ENCODE results near the gene GRM8.

GRM8 gene

DNA sequence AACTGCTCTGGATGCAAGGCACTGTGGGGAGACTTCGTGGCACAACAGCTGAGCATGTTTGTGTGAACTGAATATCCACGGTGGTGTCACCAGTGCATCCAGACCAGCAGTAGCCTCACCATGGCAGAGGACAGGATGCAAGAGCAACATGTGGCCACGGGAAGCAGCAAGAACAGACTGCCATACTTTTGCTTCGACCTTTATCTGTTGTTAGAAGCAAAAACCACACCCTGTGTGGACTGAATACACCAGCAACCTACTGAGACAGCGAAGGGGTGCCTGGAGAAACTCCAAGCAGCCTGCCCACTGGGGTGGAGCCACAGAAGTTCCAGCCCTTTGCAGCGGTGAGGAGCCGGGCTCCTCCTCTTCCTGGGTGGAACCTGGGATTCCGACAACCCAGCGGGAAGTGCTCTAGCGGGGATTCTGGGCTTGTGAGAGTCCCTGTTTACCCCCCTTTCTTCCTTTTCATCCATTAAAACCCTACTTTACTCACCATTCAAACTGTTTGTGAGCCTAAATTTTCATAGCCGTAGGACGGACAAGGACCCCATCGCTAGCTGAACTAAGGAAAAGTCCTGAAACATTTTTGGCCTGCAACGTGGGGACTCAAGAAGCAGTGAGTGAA is 584.9 kb downstream of the GRM8 start:
- TF ChIP-seq ZNF565 (CRISPR knock-in tag; conservative IDR thresholded peaks at IDR 0.05; ENCODE audit: low read depth), result no peak
- no peak for TF ChIP-seq ARNTL (CRISPR knock-in tag; IDR thresholded peaks at IDR 0.05; ENCODE audit: borderline replicate concordance, low read depth)
- no peak for TF ChIP-seq RARB (CRISPR knock-in tag; IDR thresholded peaks at IDR 0.05)
- TF ChIP-seq, protein P1, sequence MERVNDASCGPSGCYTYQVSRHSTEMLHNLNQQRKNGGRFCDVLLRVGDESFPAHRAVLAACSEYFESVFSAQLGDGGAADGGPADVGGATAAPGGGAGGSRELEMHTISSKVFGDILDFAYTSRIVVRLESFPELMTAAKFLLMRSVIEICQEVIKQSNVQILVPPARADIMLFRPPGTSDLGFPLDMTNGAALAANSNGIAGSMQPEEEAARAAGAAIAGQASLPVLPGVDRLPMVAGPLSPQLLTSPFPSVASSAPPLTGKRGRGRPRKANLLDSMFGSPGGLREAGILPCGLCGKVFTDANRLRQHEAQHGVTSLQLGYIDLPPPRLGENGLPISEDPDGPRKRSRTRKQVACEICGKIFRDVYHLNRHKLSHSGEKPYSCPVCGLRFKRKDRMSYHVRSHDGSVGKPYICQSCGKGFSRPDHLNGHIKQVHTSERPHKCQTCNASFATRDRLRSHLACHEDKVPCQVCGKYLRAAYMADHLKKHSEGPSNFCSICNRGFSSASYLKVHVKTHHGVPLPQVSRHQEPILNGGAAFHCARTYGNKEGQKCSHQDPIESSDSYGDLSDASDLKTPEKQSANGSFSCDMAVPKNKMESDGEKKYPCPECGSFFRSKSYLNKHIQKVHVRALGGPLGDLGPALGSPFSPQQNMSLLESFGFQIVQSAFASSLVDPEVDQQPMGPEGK (CRISPR knock-in tag; IDR thresholded peaks at IDR 0.05; ENCODE audit: borderline replicate concordance), result no peak
- TF ChIP-seq PPARA (CRISPR knock-in tag; IDR thresholded peaks at IDR 0.05; ENCODE audit: borderline replicate concordance), result no peak
- no peak for TF ChIP-seq CREB5 (CRISPR knock-in tag; IDR thresholded peaks at IDR 0.05; ENCODE audit: low read depth)
- TF ChIP-seq ZFP30 (CRISPR knock-in tag; IDR thresholded peaks at IDR 0.05), result no peak
- no peak for TF ChIP-seq TCF4 (CRISPR knock-in tag; IDR thresholded peaks at IDR 0.05; ENCODE audit: borderline replicate concordance)
- no peak for TF ChIP-seq ZNF8 (CRISPR knock-in tag; IDR thresholded peaks at IDR 0.05)
- no peak for TF ChIP-seq TOX (CRISPR knock-in tag; IDR thresholded peaks at IDR 0.05; ENCODE audit: borderline replicate concordance)
- TF ChIP-seq SNAI2 (CRISPR knock-in tag; IDR thresholded peaks at IDR 0.05), result no peak
- TF ChIP-seq BACH2 (CRISPR knock-in tag; IDR thresholded peaks at IDR 0.05; ENCODE audit: borderline replicate concordance), result no peak
- TF ChIP-seq ESRRG (CRISPR knock-in tag; IDR thresholded peaks at IDR 0.05), result no peak
- TF ChIP-seq GLIS3 (CRISPR knock-in tag; IDR thresholded peaks at IDR 0.05), result no peak
- no peak for ATAC-seq

GRCh38 chr7:126662856-126663255 is 589.9 kb downstream of the GRM8 start:
- TF ChIP-seq TSHZ2 (CRISPR knock-in tag; IDR thresholded peaks at IDR 0.05), result no peak
- TF ChIP-seq ZFP3 (CRISPR knock-in tag; IDR thresholded peaks at IDR 0.05), result no peak
- TF ChIP-seq RARB (CRISPR knock-in tag; IDR thresholded peaks at IDR 0.05), result no peak
- no peak for ATAC-seq

- no peak for TF ChIP-seq BACH2 (CRISPR knock-in tag; IDR thresholded peaks at IDR 0.05; ENCODE audit: borderline replicate concordance)
- TF ChIP-seq CREB5 (CRISPR knock-in tag; IDR thresholded peaks at IDR 0.05; ENCODE audit: low read depth), result no peak
- TF ChIP-seq OSR1 (CRISPR knock-in tag; IDR thresholded peaks at IDR 0.05), result no peak
- TF ChIP-seq GLIS3 (CRISPR knock-in tag; IDR thresholded peaks at IDR 0.05), result no peak
- no peak for TF ChIP-seq PPARA (CRISPR knock-in tag; IDR thresholded peaks at IDR 0.05; ENCODE audit: borderline replicate concordance)
- TF ChIP-seq ZFP3 (CRISPR knock-in tag; IDR thresholded peaks at IDR 0.05), result no peak
- no peak for ATAC-seq
Measured at GRCh38 chr7:126659124-126659523, 593.6 kb downstream of the GRM8 start.

DNA sequence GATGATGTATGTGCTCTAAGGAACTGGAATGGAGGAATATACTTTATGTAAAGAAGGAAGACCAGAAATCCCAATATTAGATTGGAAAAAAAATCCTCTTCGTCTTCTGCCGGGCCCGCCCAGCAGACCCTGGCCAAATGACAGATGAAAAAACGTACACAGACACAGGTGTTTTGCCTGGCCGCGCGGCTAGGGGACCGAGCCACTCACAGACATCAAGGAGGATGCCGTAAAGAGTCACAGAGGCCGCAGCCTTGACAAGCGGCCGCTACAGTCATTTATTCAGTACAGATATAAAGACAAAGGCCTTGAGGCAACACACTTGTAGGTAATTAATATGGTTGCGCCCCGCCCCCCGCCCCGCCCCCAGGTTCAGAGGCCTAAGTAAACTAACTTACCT is 594.1 kb downstream of the GRM8 start:
- no peak for ATAC-seq
- no peak for TF ChIP-seq SNAI2 (CRISPR knock-in tag; IDR thresholded peaks at IDR 0.05)
- TF ChIP-seq GLIS3 (CRISPR knock-in tag; IDR thresholded peaks at IDR 0.05), result no peak
- TF ChIP-seq CSDC2 (CRISPR knock-in tag; IDR thresholded peaks at IDR 0.05), result no peak
- TF ChIP-seq POU6F1 (CRISPR knock-in tag; IDR thresholded peaks at IDR 0.05; ENCODE audit: borderline replicate concordance, low read depth), result no peak
- TF ChIP-seq CREB5 (CRISPR knock-in tag; IDR thresholded peaks at IDR 0.05; ENCODE audit: low read depth), result no peak
- TF ChIP-seq ZC3H10 (CRISPR knock-in tag; IDR thresholded peaks at IDR 0.05), result no peak
- TF ChIP-seq BACH2 (CRISPR knock-in tag; IDR thresholded peaks at IDR 0.05; ENCODE audit: borderline replicate concordance), result no peak
- TF ChIP-seq, protein P1 (CRISPR knock-in tag; IDR thresholded peaks at IDR 0.05; ENCODE audit: borderline replicate concordance), result no peak
- TF ChIP-seq PPARA (CRISPR knock-in tag; IDR thresholded peaks at IDR 0.05; ENCODE audit: borderline replicate concordance), result no peak
- TF ChIP-seq RARB (CRISPR knock-in tag; IDR thresholded peaks at IDR 0.05), result no peak
- TF ChIP-seq ARNTL (CRISPR knock-in tag; IDR thresholded peaks at IDR 0.05; ENCODE audit: borderline replicate concordance, low read depth), result no peak
- TF ChIP-seq, protein P2, sequence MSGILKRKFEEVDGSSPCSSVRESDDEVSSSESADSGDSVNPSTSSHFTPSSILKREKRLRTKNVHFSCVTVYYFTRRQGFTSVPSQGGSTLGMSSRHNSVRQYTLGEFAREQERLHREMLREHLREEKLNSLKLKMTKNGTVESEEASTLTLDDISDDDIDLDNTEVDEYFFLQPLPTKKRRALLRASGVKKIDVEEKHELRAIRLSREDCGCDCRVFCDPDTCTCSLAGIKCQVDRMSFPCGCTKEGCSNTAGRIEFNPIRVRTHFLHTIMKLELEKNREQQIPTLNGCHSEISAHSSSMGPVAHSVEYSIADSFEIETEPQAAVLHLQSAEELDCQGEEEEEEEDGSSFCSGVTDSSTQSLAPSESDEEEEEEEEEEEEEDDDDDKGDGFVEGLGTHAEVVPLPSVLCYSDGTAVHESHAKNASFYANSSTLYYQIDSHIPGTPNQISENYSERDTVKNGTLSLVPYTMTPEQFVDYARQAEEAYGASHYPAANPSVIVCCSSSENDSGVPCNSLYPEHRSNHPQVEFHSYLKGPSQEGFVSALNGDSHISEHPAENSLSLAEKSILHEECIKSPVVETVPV (CRISPR knock-in tag; IDR thresholded peaks at IDR 0.05), result no peak
